Right renal pelvis (tissue), 4 donors: ENCODE results near the gene GIPC3. TPM values are rescaled to one million over a fixed set of nuclear protein-coding genes. Genes with fewer than 3 reads are reported as not detected.
"Not testable (repeated sequence)": the region's sequence is repeated elsewhere in the genome, so short reads cannot be mapped to it uniquely, and the experiment has no call there.

Experiments used
- DNase-seq, 4 donors: peaks; one replicate each; pipeline ENCODE4 v3.0.0-alpha.2; 2013; ENCODE audit warnings: low read depth in 4 of 4, low spot score in 3 of 4, missing footprints in 1 of 4
- polyA plus RNA-seq, 4 donors: library from polyadenylated mRNA; unstranded; fragments of 120-200 nt; gene quantifications; one replicate each; pipeline ENCODE4 v1.2.1, GENCODE V29; 2013; ENCODE audit not compliant: insufficient read length in 4 of 4

Gene GIPC3
- polyA plus RNA-seq, 4 donors, result 2.6 to 4.2 (median 3.1) TPM

GRCh38 chr19:3549816-3550215 is 35.5 kb upstream of the GIPC3 start:
- no peak for DNase-seq

GRCh38 chr19:3550947-3551791 is 34.1 kb upstream of the GIPC3 start:
- DNase-seq, result no peak

GRCh38 chr19:3551792-3552095 is 33.5 kb upstream of the GIPC3 start:
- DNase-seq, result no peak

GRCh38 chr19:3554254-3555083 is 30.8 kb upstream of the GIPC3 start:
- DNase-seq, result no peak

- no peak for DNase-seq
These were observed 29.4 kb upstream of the GIPC3 start for GRCh38 chr19:3555653-3556422.

GRCh38 chr19:3556423-3556977 is 28.8 kb upstream of the GIPC3 start:
- no peak for DNase-seq

- no peak for DNase-seq
These were observed 28.3 kb upstream of the GIPC3 start for GRCh38 chr19:3556978-3557460.

- DNase-seq, result peak; percentile 83 to 88 (median 87)
These were observed 27.6 kb upstream of the GIPC3 start, which contains the start of gene MFSD12 for GRCh38 chr19:3557461-3558248. Gene MFSD12 (minus strand): TSS chr19:3557586. CDS start chr19:3557403, 183 bp downstream.

- DNase-seq, result no peak
These were observed 21.4 kb upstream of the GIPC3 start for GRCh38 chr19:3563709-3564524.

- DNase-seq, result no peak
These were observed 20.1 kb upstream of the GIPC3 start for GRCh38 chr19:3565139-3565538.

GRCh38 chr19:3570042-3570441 is 15.2 kb upstream of the GIPC3 start:
- DNase-seq, result not testable (repeated sequence)

GRCh38 chr19:3570606-3571011 is 14.7 kb upstream of the GIPC3 start:
- no peak for DNase-seq

GRCh38 chr19:3572132-3572854 is 13.0 kb upstream of the GIPC3 start:
- peak; percentile 97 to 99 (median 99) for DNase-seq

GRCh38 chr19:3572855-3573161 is 12.5 kb upstream of the GIPC3 start, which contains the start of gene HMG20B:
Gene HMG20B (plus strand): TSS chr19:3572944. CDS start chr19:3573310, 366 bp downstream.
- no peak for DNase-seq

- no peak for DNase-seq
These were observed 12.0 kb upstream of the GIPC3 start for GRCh38 chr19:3573162-3573857.

GRCh38 chr19:3573858-3574637 is 11.2 kb upstream of the GIPC3 start:
- peak in 1 of 4 donors; percentile 59 for DNase-seq

- DNase-seq, result no peak
These were observed 10.0 kb upstream of the GIPC3 start for GRCh38 chr19:3575260-3575741.
